OCI-M2 (cell line): ENCODE data around the gene ASCC1.
"Not testable (repeated sequence)": the region's sequence is repeated elsewhere in the genome, so short reads cannot be mapped to it uniquely, and the experiment has no call there.

Source experiments
- DNase-seq: peaks from one replicate; lab custom pipeline; 2025; ENCODE audit not compliant: unreplicated experiment; lab: John Stamatoyannopoulos, UW

Gene ASCC1

GRCh38 chr10:72249176-72249862 is 33.2 kb upstream of the ASCC1 start:
- not testable (repeated sequence) for DNase-seq

GRCh38 chr10:72248468-72249151 is 32.5 kb upstream of the ASCC1 start:
- no peak for DNase-seq

GRCh38 chr10:72245949-72246525 is 30.0 kb upstream of the ASCC1 start:
- no peak for DNase-seq

GRCh38 chr10:72244573-72245038 is 28.5 kb upstream of the ASCC1 start:
- DNase-seq: no peak

- no peak for DNase-seq
These were observed 27.9 kb upstream of the ASCC1 start for GRCh38 chr10:72243822-72244437.

- DNase-seq: no peak
These were observed 26.6 kb upstream of the ASCC1 start for GRCh38 chr10:72242675-72243074.

GRCh38 chr10:72241691-72242252 is 25.7 kb upstream of the ASCC1 start:
- no peak for DNase-seq

- no peak for DNase-seq
These were observed 24.3 kb upstream of the ASCC1 start for GRCh38 chr10:72240371-72240770.

GRCh38 chr10:72239409-72239808 is 23.3 kb upstream of the ASCC1 start:
- DNase-seq: no peak

GRCh38 chr10:72238392-72239175 is 22.5 kb upstream of the ASCC1 start:
- DNase-seq: no peak

- DNase-seq: no peak
These were observed 19.6 kb upstream of the ASCC1 start for GRCh38 chr10:72235544-72236279.

- DNase-seq: no peak
These were observed 18.6 kb upstream of the ASCC1 start for GRCh38 chr10:72234560-72235095.

- DNase-seq: no peak
These were observed 17.5 kb upstream of the ASCC1 start for GRCh38 chr10:72233621-72234020.

GRCh38 chr10:72229261-72230251 is 13.5 kb upstream of the ASCC1 start:
- DNase-seq: no peak

GRCh38 chr10:72228318-72228751 is 12.3 kb upstream of the ASCC1 start:
- DNase-seq: no peak

- no peak for DNase-seq
These were observed 11.8 kb upstream of the ASCC1 start for GRCh38 chr10:72227826-72228225.

GRCh38 chr10:72226418-72227027 is 10.4 kb upstream of the ASCC1 start:
- no peak for DNase-seq

- DNase-seq: not testable (repeated sequence)
These were observed 8.1 kb upstream of the ASCC1 start for GRCh38 chr10:72224191-72224590.
